ENCODE data around the gene GCA.

Gene GCA, protein sequence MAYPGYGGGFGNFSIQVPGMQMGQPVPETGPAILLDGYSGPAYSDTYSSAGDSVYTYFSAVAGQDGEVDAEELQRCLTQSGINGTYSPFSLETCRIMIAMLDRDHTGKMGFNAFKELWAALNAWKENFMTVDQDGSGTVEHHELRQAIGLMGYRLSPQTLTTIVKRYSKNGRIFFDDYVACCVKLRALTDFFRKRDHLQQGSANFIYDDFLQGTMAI

DNA sequence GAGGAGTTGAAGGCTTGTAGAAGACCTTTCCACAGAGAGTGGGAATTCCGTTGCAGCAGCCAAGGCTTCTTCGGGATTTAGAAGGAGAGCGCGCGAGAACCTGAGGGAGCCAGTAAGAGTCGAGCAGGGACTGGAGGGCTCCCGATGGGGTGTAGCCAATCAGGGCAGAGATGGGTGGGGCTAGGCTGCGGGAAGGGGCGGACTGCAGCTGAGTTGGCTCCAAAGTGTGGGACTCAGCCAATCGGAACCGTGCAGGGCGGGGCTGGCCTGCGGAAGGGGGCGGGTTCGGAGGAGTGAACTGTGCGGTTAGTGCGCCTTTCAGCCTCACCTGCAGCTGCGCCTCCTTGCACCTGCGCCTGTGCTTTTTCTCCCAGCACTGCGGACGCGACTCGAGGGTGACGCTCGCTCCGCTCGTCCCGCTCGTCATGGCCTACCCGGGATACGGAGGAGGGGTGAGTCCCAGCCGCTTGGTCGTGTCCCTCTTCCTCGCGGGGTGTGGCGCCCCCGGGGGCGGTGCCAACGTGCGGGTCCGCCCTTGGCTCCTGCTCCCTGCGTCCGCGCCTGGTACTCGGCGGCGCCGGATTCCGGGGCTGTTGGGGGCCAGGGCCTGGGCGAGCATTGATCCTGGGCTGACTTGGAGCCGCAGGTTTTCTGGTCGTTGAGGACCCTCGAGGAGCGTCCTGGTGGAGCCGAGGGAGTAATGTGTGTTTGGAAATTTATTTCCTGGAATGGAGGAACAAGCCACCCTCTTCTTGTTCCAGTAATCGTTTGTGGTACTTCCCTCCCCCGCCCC, at the start of gene GCA:
Gene GCA, plus strand, starts transcription at position 309 of the 793 bp plus-strand sequence. Its CDS starts 117 bp downstream, at position 426.
- DNase-seq: peak; percentile 97

DNA sequence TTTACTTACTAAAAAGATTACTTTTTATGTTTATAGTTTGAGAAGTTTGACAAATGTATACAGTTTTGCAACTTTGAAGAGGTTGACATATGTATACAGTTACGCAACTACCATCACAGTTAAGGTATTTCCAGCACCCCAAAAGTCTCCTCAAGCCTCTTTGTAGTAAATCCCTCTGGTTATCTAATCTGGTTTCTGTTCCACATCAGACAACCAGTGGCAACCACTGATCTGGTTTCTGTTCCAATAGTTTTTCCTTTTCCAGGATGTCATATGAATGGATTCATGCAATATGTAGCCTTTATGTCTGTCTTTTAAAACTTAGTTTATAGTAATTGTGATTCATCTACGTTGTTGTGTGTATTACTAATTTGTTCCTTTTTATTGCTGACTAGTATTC, 48.9 kb upstream of the GCA start:
- no peak for DNase-seq

DNA sequence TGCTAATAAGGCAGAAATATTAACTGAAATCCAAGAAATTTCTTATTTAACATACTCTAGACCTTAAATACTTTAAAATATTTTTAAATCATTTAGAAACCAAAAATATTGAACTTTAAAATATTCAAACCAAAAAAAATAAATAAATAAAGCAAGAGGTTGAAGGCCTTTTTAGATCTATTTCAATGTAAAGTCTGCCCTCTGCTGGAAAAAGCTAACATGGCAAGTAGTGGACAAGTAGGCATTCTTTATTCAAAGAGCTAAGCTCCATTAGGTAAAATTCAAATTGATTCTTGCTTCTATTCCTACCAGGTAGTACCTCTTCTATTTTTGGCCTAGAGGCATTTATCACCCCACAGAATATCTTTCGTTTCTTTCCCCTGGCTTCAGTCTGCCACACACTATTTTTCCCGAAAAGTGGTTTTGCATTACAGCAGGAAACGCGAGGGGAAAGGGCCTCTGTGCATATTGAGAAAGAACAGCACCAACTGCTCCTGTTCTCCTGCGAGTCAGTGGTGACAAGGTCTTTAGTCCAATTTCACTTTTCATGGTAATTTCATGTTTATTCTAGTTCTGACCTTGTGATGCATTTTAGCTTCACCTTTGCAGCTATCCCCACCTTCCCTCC, 45.9 kb upstream of the GCA start:
- DNase-seq: peak; percentile 74

DNA sequence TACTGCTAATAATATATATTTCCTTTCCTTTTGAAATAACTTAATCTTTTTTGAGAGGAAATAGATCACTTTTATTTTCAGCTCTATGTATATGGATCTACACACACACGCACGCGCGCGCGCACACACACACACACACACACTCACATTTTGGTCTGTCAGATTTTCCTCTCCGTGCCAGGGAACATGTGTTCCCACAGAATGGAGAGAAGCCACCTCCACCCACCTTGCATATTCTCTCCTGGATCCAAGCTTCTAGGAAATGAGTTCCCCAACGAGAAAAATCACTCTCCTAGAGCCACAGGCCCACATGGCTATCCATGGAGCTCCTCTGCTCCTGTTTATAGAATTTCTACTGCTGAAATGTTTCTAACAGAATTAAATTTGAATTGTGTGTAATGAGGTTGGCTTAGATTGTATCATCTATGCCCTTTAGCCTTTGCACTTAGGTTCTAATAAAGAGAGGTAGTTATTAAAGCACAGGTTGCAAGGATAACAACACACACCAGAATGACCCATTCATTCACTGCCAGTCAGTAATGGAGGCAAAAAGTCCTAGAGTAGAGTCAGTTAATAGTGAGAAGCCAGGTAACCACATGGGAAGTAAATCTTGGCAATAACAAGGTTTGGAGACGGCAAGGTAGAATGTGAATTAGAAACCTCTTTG, 45.1 kb upstream of the GCA start:
- DNase-seq: no peak

DNA sequence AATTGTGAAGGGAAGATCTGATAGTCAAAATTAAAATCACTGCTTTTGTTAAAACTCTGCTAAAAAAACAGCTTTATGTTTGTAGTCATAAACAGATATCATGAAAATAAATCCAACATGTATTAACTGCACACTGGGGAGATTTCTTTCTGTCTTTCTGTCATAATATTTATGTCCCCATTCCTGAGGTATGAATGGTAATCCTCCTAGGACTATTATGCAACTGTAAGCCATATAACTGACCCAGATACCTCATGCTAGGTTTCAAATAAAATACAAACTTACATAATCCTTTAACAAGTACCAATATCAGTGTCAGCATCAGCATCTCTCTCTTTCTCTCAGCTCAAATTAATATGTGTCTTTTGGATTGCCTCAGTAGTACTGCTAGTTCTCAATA, 43.7 kb upstream of the GCA start:
- DNase-seq: no peak

DNA sequence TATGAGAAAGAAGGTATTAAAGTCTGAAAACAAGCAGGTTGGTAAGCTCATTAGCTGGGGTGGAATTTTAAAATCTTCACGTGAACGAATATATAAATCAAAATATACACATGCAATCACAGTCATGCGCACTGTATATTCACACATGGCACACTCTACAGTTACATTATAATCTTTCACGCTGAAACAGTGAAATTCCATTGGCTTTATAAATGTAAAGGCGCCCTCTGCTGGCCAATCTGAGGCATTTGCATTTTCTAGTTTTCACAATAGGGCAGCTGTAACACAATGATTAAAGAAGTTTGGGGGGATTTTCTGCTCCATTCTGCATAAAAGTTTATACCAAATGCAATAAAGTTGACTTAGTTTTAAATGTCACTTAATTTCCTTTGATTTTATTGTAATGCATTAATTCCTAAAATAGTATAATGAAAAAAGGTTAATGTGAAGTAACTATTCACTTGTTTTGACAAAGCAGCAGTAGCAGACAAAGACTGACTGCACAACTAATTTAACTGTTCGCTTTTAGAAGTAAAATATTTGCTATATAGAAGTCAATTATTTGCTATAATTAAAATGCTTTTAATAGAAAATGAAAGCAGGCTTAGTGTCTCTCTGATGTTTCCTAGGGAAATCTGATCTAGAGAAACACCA, 42.7 kb upstream of the GCA start:
- peak; percentile 67 for DNase-seq

DNA sequence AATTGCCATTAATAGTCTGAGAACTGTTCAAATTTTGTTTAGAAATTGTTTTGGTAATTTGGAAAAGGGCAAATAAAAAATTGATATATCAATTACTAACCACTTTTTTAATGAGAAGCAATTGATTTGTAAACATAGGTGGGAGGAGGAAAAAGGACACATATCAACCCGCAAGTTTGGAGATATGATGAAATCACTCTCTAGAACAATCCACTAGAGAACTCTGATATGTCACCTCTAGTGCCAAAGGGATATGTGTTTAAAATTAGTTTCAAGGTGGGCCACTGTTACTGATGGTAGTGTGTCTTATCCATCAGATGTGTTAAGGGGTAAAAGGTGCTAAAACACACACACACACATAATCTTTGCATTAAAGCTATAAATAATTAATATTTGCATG, 42.1 kb upstream of the GCA start:
- no peak for DNase-seq

DNA sequence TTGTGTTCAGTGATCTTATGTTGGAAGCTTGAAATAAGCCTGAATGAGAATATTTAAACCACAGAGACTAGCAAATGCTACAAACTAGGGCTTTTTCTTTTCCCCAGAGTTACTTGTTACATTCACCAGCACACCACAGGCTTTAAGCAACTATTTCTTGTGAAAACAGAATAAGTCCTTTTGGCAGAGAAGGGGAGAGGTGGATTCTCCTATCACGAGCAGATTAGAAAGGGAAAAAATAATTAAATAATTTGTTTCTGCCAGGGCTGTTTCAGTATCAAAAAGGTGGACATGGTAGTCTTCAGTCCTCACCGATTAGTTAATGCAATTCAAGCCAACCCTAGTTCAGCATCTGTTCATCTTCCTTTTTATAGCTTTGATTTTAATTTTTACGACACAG, 38.0 kb upstream of the GCA start:
- no peak for DNase-seq

DNA sequence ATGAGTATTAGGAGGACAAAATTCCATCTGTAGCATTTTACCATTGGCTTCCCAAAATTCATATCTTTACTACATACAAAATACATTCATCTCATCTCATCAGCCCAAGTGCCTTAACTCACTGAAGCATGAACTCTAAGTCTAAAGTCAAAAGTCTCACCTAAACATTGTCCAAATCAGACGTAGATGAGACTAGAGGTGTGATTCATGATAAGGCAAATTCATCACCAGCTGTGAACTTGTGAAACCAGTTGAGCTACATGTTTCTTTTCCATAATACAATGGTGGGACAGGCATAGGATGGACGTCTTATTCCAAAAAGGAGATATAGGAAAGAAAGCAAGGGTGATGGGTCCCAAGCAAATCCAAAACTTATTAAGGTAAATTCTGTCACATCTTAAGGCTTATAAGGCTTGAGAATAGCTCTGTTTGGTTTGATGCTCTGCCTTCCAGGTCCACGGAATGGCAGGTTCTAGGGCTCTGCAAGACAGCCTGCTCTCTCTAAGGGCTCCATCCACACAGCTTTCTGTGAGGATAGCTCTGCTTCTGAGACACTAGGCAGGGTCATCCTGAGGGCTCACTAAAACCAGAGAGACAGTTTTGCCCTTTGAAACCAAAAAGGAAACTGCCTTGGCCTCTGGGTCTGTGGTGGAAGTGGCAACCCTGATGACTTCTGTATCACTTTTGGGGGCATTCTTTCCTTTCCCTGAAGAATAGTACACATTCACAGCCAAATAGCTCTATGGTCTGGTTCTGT, 35.0 kb upstream of the GCA start:
- no peak for DNase-seq

DNA sequence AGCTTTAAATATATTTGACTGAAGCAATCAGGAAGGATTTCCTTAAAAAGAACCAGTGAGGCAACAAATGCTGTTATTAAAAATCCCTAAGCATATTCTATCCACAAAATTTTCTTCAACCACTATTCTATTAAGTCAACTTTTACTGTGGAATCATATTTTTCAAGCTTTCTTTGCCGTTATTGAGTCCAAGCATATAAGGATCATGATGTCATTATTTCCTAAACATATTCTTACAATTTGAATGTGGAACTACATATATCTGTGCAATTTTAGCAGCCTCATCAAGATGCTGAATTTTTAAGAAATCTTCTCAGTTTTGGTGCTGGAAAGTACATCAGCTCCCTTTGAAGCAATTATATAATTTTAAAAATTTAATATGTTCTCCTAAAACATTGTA, 31.1 kb upstream of the GCA start:
- DNase-seq: no peak

DNA sequence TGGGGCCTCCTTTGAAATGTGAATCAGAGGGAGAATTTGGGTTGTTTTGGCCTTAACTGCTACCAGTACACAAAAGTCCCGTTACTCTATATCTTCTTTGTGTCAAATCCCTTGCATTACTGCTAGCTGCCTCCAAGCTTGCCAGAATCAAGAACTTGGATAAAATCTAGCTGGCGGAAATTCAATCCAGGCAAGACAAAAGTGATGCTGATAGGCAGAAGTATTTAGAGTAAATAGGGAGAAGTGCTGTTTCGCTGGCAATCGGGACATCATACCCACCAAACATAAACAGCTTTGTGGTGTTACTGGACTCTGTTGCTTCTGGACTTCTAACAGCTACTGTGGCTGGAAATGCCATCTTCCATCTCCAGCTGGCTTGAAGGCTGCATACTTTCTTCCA, 28.0 kb upstream of the GCA start:
- DNase-seq: no peak

DNA sequence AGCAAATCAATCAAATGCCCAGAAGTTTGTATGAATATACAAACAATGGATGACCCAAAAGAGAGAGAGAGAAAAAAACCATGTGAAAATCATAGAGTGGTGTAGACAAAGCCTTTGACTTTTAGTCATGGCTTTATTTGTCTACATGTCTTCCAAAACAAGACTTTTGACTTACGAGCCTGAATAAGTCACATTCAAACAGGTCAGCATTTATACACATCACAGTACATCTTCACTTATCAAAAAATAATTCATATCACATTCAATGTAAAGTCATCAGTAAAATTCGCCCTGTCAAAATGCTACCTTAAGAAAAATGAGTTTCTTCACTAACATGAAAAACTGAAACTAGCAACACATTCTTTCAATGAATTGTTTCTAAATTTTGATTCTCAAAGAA, 27.3 kb upstream of the GCA start:
- no peak for DNase-seq

DNA sequence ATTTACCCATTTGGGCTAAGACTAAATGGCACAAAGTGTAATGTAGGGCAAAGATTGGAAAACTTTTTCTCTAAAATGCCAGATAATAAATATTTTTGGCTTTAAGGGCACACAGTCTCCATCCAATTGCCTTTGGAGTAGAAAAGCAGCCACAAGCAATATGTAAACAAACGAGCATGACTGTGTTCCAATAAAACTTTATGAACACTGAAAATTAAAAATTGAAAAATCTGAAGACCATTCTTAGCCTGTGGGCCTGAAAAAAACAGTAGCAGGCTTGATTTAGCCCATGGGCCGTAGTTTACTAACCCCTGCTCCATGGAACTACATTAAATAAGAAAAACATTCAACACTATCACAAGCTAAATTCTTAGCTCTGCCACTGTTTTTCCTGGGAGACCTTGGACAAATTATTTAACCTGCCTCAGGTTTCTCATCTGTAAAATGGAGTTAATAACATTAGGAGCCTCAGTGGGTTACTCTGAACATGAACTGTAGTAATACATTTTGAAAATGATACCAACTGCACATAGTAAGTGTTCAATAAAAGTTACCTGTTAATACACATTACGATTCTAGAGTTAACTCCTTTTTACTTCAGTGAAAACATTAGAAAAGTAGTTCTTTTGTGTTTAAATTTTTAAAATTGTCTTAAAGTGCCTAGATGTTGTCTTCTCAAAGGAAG, 26.7 kb upstream of the GCA start:
- DNase-seq: peak; percentile 15

DNA sequence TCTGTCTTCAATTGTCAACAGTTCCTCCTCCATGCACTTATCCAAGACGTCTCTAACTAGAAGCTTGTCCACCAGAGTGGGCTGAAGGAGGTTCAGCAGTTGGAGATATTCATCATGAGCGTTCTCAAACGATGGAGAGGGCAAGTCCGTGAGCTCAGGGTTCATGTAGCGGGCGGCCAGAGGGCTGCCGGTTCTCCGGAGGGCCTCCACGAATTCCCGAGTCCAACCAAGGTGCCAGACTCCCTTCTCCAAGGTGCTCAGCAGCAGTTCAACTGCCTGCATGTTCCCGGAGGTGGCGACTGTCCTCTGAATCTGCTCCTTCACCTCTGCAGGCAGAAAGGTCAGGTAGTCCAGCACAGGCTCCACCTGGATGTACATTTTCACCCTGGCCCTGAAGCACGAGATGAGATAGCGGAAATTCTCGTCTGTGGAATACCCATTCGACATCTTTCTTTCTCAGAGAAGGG, 26.0 kb upstream of the GCA start:
- DNase-seq: no peak

DNA sequence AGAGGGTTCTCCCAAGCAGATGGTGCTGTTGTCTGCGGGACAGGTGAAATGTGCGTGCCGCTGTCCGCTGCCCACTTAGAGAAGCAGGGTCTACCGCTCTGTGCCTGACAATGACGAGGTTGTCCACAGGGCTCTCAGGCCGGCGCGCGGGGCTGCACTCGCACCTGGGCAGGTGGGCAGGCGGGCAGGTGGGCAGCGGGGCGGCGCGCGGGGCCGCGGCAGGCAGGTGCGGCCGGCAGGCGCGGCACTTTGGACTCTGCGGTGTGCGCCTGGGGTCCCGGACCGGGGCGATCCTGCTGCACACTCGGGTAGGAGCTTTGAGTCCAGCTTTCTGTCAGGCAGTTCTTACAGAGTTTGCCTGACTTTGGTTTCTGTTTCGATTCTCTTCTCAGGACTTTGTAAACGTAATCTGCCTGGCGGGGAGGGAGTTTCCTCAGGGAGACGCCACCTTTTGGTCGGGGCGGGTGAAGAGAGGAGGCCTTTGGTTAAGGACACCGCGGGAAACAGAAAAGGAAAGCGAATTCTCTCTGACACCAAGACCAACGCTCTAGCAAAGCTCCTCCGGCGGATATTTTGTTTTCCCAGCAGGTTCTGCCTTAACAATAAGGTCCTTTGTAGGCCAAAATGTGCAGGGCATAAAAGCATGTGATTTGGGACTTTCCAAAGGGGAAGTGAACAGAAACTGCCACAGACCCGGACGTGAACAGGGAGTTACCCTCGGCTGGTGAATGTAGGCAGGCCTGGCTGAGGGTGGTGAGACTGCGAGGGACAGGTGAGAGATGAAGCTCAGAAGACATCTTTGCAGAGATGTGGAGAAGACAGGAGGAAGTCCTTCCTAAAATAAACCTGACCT, 25.4 kb upstream of the GCA start, which contains the start of gene IFIH1:
Gene IFIH1, minus strand, starts transcription at position 357 of the 853 bp plus-strand sequence. CDS start 377 bp downstream, outside the sequence.
- peak; percentile 88 for DNase-seq

DNA sequence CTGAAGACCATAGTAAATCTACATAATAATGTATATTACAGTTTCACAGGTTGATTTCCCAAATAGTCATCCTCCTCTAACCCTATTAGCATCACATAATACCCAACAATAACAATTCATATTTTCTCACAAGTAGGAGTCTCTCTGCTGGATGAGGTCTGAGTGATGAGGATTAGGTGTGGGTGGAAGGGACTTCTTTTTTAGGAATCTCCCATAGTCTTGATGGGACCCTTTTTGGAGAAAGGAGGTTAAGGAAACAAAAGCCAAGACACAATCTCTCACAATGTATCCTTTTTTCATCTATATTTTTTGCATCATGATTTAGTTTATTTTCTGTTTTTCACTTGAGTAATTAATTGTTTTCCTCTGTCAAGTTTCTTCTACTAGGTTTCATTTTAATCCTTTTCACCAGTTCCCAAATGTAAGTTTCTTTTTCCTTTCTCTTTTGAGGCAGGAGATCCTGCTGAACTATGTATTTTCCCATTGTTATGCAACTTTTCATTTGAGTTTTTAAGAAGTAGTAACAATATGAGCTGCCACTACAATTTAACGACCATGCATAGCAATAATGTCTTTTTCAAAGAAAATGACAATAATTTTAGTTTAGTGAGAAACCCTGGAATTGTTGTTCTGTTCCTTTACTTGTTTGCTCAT, 22.9 kb upstream of the GCA start:
- DNase-seq: no peak

DNA sequence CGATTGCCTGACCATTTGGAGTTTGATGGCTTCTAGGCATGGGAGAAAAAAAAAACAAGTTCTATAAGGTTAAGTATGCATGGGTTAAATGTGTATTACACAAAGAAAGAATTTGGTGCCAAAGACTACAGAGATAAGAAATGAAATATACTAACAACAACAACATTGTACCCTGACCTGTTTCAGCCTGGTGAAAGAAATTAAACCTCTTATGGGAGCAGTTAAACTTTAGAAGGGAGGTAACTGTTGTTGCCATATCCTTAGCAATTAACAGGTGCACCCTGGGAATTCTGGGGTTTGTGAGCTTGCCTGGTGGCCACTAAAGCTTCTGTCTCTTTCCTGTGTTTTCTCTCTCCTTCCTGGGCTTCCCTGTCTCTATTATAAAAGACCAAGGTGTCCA, 19.0 kb upstream of the GCA start:
- no peak for DNase-seq

DNA sequence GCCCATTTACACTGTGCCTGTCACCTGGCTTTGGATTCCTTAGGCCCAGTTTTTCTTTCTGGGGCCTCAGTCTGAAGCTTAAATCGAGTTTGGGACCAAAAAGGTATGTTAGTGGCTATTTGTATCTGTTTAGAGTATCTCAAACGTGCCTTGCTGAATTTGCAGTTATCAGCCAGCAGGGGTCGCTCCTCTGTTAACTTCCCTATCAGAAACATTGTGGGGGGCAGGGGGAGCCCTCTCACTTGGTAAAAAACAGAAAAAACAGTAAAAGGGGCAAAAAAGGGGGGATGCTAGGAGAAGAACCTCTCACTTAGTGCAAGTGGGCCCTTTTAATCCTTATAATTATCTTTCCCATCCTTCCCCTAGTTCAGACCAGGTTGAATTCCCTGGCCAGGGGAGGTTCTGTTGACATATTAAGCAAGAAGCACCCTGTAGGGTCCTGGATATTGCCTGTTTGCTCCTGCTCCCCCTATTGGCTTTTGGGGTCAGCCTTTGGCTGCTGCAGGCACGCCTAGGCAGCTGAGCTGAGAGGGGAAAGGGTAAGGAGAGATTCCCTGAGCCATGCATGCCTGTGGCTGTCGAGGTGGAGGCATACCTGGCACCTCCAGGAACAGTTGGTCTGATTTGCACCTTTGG, 16.7 kb upstream of the GCA start:
- peak; percentile 37 for DNase-seq

DNA sequence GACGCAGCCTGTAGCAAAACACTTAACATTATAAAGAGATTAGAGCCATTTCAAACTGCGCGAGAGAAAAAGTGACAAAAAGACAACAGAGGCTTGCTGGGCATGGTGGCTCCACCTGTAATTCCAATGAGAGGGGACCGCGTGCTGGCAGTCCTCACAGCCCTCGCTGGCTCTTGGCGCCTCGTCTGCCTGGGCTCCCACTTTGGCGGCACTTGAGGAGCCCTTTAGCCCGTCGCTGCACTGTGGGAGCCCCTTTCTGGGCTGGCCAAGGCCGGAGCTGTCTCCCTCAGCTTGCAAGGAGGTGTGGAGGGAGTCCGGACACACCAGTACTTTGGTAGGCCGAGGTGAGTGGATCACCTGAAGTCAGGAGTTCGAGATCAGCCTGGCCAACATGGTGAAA, 16.1 kb upstream of the GCA start:
- DNase-seq: no peak

Data from CD4-positive, alpha-beta T cell treated with Interleukin-12 subunit alpha and Interleukin-12 subunit beta, for 1 hour (primary cell).